HPDE6-E6E7 (cell line): ENCODE measurements around the gene MCCD1.
"Not testable (repeated sequence)": the region's sequence is repeated elsewhere in the genome, so short reads cannot be mapped to it uniquely, and the experiment has no call there.

Experiments used
- DNase-seq: peaks from one replicate; pipeline ENCODE4 v3.0.0; 2011; ENCODE audit warnings: missing footprints; ENCODE audit errors: extremely low spot score

MCCD1 gene

DNA sequence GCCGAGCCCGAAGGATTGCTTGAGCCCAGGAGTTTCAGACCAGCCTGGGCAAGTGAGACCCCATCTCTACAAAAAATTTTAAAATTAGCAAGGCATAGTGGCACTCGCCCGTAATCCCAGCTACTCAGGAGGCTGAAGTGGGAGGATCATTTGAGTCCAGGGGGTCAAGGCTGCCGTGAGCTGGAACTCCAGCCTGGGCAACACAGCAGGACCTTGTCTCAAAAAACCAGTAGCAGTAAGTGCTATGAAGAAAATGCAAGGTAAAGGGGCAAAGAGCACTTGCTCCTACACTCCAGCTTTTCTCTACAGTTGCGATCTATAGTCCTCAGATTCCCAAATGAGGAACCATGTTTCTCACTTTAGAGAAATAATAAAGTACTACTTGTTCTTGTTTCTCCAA, 14.9 kb downstream of the MCCD1 start:
- DNase-seq: no peak

DNA sequence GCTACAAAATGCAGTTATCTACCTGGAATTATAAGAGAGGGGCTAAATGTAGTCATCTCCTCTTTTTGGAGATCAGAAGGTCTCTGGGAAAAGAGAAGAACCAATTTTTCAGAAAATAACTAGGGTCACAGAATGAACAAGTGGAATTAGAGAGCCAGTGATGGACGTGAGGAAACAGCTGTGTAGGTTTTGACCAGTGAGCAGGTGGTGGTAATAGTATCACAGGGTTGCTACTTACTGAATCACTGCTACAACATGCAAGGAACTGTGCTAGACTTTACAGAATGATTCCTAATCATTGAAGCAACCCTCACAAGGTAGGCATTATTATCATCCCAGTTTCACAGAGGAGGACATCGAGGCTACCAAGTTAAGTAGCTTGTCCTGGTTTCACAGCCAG, 15.9 kb downstream of the MCCD1 start:
- no peak for DNase-seq

DNA sequence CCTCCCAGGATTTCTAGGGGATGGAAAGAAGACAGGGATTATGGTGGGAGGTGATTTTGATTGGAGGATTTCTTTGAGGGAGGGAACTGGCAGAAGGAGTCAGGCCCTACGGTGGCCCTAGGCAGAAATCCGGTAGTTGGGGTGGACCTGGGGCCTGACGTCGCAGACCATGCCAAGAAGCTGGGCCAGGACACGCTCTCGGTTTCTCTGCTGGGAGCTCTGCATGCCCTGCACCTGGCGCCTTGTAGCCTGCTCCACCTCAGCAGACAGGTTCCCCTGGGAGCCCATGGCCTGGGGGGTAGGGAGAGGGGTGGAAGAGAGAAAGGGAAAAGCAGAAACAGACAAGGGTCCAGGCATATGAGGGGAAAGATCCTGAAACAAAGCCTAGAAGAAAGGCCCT, 16.5 kb downstream of the MCCD1 start:
- no peak for DNase-seq

DNA sequence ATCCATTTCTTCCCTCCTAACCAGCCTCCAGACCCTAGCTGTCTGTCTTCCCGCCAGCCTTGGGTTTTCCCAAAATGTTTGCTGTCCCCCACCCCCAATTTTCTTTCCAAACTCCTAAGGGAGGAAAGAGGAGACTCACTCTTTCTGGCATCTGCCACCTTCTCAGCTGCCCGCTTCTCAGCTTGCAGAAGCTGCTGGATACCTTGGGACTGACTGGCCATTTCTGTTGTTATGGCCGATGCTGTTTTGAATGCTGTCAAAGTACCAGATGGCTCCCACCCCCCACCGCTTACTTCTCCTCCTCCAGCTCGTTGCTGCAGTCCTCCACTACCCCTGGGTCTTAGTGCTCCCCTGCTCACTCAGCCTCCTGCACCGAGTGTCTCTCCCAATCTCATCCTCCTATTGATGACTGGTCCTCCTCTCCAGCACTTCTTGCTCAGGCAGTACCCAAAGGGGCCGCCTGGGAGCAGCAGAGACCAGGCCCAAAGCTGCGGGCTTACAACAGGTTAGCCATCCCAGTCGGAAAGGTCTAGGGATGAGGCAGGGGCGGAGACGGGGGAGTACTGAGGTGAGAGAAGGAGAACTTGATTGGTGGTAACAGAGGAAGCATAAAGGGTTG, 17.7 kb downstream of the MCCD1 start, which contains the start of gene ATP6V1G2:
Gene ATP6V1G2 (minus strand): TSS at position 270 of the 619 bp plus-strand sequence. CDS start 49 bp downstream, at position 221.
- DNase-seq: peak; percentile 84

DNA sequence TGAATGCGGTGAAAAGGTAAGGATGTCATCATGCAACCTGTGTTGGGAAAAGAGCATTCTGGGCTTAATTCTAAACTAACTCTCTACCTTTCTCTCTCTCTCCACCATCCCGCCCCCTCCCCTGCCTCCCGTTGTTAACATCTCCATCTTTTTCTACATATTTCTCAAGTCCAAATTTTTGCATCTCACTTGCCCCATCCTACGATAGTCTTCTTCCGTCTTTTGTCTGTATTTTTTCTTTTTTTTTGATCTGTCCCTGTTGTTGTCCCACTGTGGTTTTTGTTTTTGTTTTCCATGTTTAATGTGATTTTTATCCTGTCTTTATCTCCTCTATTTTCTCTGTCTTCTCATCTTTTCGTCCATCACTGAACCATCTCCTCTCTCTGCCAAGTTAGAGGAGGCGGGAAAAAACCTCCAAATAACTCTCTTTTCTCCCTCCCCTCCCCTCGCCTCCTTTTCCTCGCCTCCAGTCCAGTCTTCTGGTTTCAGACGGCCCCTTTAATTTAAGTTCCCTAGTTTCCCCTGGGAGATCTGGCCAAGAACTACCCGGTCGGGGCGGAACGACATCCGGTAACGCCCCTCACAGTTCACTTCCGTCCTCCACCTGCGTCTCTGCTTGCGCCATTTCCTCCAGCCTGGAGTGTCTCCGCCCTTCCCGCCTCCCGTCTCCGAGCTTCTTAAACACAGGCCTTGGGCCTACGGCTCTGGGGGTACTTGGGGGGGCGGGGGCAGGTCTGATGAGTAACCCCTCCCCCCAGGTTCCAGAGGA, 18.4 kb downstream of the MCCD1 start, which contains the start of gene NFKBIL1:
Gene NFKBIL1 (plus strand): TSS at position 651 of the 769 bp plus-strand sequence. CDS start 87 bp downstream, at position 738.
- peak; percentile 90 for DNase-seq

DNA sequence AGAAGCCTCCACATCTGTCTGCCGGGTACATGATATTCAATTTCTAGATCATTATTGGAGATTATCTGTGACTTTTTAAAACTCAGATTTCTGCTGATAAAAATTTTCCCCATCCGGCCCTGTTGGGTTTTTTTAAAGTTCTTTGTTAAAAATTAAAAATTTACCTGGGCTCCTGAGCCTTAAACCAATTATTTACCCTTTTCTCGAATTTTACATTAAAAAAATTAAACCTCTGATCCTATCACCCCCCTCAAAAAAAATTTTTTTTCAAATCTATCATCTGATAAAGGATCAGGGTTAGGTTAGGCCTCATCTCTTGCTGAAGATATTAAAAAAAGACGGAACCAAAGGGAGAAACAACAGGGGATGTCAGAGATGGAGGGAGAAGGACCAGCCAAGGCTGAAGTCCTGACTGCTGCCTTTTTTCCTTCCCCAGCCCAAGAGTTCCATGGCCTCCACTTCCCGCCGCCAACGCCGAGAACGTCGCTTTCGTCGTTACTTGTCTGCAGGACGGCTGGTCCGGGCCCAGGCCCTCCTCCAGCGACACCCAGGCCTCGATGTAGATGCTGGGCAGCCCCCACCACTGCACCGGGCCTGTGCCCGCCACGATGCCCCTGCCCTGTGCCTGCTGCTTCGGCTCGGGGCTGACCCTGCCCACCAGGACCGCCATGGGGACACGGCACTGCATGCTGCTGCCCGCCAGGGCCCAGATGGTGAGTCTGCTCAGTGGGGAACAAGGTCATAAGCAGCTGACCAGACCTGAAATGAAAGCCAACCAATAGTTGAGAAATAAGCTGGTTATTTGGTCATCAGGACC, 19.2 kb downstream of the MCCD1 start:
- DNase-seq: no peak

DNA sequence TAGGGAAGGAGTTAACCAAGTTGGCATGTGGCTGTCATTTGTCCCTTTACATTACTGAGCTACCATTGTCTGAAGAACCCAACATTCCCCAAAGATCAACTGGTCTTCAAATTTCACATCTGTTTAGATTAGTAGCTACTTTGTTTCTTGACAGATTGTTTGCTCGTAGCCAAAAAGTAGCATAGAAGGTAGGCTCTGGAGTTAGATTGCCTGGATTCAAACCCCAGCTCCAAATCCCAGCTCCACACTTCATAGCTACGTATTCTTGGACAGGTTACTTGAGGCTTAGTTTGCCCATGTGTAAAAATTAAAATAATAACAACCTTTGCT, 19.7 kb downstream of the MCCD1 start:
- no peak for DNase-seq

DNA sequence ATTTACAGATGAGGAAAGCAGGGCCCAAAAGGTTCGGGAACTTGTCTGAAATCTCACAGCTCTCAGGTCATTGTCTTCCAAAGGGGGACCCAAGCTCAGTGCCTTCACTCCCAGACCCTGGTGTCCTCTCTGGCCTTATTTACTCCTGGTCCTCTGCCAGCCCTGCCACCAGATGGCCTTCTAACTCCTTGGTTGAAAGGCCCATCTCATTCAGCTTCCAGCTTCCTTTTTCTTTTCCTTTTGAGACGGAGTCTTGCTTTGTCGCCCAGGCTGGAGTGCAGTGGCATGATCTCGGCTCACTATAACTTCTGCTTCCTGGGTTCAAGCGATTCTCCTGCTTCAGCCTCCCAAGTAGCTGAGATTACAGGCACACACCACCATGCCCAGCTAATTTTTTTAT, 22.6 kb downstream of the MCCD1 start:
- not testable (repeated sequence) for DNase-seq

DNA sequence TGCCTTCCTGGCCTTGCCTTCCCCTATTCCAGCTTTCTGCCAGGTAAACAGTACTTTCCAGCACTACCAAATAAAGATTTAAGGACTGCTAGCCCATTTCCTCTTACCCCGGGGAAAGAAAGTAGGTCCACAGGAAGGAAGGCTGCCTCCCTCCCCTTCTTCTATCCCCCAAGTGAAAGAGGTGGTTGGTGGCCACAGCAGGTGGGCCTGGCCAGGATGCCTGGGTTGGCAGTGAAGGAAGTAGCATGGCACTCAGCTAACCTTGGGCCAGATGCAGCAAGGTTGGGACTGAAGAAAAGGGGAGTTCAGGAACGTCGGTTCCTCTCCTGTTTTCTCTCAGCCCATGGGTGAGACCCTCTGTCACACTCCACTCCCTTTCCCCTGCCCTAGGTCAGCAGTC, 27.5 kb downstream of the MCCD1 start:
- DNase-seq: no peak

DNA sequence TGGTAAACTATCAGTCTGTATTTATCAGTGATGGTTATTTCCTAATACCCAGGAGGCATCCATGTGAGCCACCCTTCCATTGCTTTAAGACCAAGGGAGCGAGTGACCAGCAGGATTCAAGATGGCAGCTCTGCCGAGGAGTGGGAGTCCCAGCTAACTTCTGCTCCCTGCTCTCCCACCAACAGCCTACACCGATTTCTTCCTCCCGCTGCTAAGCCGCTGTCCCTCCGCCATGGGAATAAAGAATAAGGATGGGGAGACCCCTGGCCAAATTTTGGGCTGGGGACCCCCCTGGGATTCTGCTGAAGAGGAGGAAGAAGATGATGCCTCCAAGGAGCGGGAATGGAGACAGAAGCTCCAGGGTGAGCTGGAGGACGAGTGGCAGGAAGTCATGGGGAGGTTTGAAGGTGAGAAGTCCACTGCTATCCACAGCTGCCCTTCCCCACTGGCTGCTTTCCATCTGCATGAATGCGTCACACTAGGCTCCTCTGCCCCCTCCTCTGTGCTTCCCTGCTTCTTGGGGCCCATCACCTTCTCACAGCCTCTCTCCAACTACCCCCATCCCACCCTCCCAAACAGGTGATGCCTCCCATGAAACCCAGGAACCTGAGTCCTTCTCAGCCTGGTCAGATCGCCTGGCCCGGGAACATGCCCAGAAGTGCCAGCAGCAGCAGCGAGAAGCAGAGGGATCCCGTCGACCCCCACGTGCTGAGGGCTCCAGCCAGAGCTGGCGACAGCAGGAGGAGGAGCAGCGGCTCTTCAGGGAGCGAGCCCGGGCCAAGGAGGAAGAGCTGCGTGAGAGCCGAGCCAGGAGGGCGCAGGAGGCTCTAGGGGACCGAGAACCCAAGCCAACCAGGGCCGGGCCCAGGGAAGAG, 28.9 kb downstream of the MCCD1 start:
- DNase-seq: no peak

DNA sequence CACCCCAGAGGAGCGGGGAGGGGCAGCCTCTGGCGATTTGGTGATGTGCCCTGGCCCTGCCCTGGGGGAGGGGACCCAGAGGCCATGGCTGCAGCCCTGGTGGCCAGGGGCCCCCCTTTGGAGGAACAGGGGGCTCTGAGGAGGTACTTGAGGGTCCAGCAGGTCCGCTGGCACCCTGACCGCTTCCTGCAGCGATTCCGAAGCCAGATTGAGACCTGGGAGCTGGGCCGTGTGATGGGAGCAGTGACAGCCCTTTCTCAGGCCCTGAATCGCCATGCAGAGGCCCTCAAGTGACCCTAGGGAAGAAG, 29.5 kb downstream of the MCCD1 start:
- DNase-seq: no peak

DNA sequence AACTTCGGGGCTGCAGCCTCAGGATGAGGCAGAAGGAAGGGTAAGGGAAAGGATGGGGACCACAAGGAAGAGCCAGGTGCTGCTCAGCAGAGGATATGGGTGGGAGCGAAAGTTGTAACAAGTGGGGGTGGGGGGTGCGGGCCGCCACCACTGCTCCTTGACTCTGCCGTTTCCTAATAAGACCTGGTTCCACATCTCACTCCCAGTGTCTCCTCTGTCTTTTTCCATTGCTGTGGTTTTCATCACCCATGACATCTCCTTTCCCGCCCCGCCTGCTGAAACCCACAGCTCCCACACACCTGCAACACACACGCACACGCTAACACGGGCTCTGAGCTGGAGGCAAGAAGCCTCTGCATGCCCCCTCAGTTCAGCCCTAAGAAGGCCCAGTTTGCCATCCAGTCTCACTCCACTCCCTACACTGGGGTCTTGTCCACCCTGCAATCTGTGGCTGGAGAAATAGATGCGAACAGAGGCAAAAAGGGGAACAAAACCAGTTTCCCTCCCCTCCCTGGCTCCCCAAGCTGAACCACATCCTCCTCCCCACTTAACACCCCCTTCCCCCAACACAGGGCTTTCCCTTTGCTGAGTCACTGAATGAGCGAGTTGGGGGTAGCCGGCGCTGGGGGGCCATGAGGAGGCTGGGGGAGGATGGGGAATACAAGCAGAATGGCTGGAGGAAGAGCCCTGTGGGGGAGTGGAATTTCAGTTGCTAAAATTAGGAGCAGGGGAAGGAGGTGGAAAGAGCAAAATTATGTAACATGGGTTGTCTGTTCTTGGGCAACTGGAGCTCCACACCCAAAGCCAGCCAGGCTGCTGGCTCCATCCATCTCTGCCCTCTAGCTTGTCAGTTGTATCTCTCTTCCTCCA, 30.1 kb downstream of the MCCD1 start:
- no peak for DNase-seq

DNA sequence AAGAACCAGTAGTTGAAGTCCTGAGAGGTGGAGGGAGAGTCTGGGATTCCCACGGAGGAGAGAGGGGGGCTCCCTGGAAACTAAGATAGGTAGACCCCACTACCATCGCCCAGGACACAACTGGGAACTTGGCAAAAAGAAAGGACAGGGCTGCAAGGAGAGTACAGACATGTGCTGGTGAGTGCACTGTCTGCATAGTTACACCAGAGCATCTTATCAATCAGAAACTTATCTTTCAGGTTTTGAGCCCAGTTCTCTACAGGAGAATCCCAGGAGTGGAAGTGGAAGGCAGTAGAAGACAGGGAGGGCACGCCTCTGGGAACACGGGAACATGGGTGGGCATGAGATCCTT, 30.8 kb downstream of the MCCD1 start:
- no peak for DNase-seq

DNA sequence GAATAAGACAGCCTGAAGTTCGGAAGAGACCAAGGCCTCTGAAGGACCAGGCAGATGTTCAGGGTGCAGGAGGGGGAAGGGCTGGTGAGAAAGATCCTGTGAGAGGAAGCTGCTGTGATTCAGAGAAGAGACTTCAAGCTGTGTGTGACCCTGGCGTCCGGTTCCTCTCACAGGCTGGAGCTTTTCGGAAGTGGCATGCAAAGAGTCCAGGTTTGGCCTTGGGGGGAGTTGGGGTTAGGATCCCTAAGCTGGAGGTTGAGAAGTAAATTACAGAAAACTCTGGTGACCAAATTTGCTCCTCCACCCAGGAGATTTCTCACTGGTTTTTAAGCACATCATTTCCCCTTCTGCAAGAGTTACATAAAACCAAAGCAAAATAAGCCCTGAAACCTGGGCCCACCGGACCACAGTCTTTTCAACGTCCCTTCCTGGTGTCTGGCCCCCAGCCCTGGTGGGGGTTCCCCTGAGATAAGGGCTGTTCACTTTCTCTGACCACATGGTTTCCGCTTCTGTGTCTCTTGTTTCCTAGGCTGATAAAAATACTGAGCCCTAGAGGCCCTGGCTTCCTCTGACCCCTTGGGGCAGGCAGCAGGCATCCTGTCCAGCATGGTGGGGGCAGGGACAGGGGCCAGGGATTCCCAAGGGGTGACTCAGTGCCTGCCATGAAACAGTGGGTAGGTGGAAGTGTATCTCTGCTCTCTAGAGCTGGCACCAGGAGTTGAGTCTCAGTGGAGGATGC, 31.4 kb downstream of the MCCD1 start:
- no peak for DNase-seq

DNA sequence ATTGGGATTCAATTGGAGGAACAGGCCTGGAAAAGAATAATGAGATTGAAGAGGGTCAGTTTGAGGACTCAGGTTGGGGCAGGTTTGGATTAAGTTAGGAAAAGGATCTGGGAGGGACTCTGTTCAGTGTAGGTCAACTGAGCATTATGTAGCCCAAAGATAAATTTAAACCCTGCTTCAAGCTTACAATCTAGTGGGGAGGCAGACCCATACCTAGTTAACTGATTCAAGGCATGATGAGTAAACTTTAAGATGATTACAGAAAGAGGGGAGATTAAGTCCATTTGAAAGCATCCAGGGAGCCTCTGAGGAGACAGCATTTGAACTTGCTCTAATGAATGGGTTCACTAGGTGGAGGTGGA, 31.9 kb downstream of the MCCD1 start:
- no peak for DNase-seq

DNA sequence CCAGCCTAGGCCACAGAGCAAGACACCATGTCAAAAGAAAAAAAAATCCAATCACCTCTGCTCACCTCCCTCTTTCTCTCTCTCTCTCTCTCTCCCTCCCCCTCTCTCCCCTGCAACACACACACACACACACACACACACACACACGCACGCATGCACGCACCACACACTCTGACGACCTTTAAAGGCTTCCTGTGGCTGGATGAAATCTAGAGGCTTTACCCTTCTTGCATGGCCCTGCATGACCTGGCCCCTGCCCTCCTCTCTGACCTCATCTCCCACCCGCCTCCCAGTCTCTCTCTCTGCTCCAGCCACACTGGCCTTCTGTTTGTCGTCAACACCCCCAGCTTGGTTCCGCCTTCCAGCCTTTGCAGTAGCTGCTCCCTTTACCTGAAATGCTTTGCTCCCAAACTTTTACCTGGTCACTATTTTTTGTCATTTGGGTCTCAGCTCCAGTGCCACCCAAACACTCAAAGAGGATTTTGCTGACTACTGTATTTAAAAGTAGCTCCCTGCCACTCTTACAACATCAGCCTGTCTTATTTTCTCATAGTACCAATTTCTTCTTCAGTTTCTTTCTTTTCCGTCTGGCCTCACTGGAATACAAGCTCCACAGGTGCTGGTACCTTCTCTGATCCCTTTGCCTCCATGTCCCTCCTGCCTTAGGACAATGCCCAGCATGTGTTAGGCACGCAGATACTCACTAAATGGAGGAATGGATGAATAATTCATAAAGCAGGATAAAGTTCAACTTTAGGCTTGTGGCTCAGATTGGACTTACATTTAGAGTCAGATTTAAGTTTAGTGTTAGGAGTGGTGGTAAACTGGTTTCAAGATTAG, 39.0 kb downstream of the MCCD1 start:
- DNase-seq: no peak

DNA sequence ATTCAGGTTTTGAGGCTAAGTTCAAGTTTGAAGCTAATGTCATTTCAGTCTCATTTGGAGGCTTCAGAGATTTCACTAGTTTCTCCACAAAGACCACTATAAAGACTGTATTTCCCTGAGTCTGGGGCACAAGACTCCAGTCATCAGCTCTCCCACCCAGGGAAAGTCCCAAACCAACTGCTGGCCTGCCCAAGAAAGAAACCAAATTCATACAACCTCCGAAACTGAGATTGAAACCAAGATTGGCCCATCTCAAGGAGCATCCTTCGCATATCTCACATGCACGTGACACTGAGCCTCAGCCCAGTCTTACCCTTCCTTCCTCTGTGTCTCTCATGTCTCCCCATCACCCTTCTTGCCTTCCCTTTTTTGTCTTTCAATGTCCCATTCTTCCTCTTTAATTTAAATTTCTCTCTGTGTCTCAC, 39.8 kb downstream of the MCCD1 start:
- DNase-seq: no peak

DNA sequence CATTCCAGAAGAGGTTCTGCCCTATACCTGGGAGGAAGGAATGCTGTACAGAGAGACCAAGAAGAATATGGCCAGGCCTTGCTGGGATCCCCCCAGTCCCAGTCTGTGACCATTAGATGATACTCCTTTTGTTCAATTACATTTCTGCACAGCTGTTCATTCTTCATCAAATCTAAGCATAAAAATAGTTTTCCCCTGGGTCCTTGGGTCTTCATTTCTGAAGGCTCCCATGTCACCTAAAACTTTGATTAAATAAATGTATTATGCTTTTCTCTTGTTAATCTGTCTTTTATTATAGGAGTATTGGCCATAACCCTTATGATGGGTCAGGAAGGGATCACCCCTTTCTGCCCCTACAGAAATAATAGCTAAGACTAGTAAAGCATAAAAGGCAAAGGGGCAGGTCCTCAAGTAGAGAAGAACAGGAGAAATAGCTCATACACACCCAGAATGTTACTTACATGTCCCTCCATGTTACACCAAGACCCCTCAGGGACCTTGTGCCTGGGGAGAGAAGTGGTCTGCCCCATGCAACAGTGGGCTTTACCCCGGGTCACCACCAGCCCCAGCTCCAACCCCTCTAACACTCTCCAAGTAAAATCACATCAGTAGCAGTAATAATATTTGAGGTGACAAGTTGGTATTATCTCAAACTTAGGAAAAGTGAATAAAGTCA, 41.2 kb downstream of the MCCD1 start:
- DNase-seq: no peak
